GM23248 (cell line): ENCODE measurements around the gene COL12A1.

Experiments used
- EZH2 ChIP-seq: fragments of 200-600 bp; sonication (generic); IDR thresholded peaks from 2 replicates; pipeline ENCODE4 v1.6.1; 2018; ENCODE audit warnings: antibody characterized with exemption, mild to moderate bottlenecking; ENCODE audit not compliant: insufficient read depth, poor library complexity, severe bottlenecking
- EZH2phosphoT487 ChIP-seq: fragments of 200-600 bp; sonication (generic); IDR thresholded peaks from 2 replicates; pipeline ENCODE4 v1.6.1; 2018; ENCODE audit warnings: antibody characterized with exemption, moderate library complexity, mild to moderate bottlenecking, low read depth; ENCODE audit not compliant: insufficient read depth

DNA sequence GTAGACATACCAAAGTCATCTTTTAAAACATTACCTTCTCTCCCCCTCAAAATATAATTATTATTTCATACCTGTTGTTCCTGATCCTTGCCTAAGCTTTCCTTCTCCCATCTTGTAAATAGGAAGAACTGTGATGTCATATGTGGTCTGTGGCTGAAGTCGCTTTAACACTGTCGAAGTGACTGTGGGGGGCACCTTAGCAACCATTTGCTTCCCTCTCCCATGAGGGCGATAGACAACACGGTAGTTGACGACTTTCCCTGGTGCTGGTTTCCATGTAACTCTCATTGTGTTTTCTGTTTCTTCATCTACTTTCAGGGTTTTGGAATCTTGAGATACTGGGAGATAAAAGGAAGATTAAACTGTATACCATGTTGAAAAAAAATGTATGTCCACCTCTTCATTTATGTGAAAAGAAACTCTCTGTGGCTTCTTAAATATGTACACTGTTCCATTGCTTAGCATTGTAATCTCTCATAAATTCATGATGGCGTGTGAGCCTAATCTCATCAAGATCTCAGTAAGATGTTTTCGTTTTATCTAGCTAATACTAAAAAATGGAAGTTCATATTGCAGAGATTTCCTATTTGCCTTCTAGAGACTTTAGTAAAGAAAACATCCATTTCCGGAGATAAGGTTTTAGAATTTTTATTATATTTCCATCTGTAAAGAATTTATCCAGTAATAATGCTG is 49.5 kb downstream of the COL12A1 start:
- TF ChIP-seq EZH2phosphoT487 (no peak), EZH2 (no peak)
